Measurements from ENCODE around the gene LRMDA. TPM values are rescaled to one million over a fixed set of nuclear protein-coding genes. Genes with fewer than 3 reads are reported as not detected.

LRMDA gene
- total RNA-seq, 1 experiment from 2014 or later, result not detected

GRCh38 chr10:76297358-76297757 lies 865.9 kb downstream of the LRMDA start:
- DNase-seq (ENCODE audit: low spot score), result no peak

GRCh38 chr10:76297780-76298281 lies 866.4 kb downstream of the LRMDA start:
- no peak for DNase-seq (ENCODE audit: low spot score)

GRCh38 chr10:76298329-76298728 lies 866.9 kb downstream of the LRMDA start:
- DNase-seq (ENCODE audit: low spot score), result no peak

- no peak for DNase-seq (ENCODE audit: low spot score)
Observed at GRCh38 chr10:76299501-76299900, 868.1 kb downstream of the LRMDA start.

- no peak for DNase-seq (ENCODE audit: low spot score)
Observed at GRCh38 chr10:76301211-76301610, 869.8 kb downstream of the LRMDA start.

GRCh38 chr10:76301950-76302349 lies 870.5 kb downstream of the LRMDA start:
- DNase-seq (ENCODE audit: low spot score), result no peak

GRCh38 chr10:76302481-76302880 lies 871.1 kb downstream of the LRMDA start:
- no peak for DNase-seq (ENCODE audit: low spot score)

GRCh38 chr10:76302961-76303630 lies 871.7 kb downstream of the LRMDA start:
- no peak for DNase-seq (ENCODE audit: low spot score)

- peak; percentile 58 for DNase-seq (ENCODE audit: low spot score)
Observed at GRCh38 chr10:76303682-76304316, 872.4 kb downstream of the LRMDA start.

- no peak for DNase-seq (ENCODE audit: low spot score)
Observed at GRCh38 chr10:76305930-76306615, 874.6 kb downstream of the LRMDA start.

- DNase-seq (ENCODE audit: low spot score), result no peak
Observed at GRCh38 chr10:76306856-76307255, 875.4 kb downstream of the LRMDA start.

GRCh38 chr10:76309070-76309469 lies 877.6 kb downstream of the LRMDA start:
- no peak for DNase-seq (ENCODE audit: low spot score)

- no peak for DNase-seq (ENCODE audit: low spot score)
Observed at GRCh38 chr10:76309741-76310587, 878.5 kb downstream of the LRMDA start.

GRCh38 chr10:76310588-76311080 lies 879.2 kb downstream of the LRMDA start:
- no peak for DNase-seq (ENCODE audit: low spot score)

GRCh38 chr10:76311752-76312636 lies 880.6 kb downstream of the LRMDA start:
- peak; percentile 34 for DNase-seq (ENCODE audit: low spot score)

- no peak for DNase-seq (ENCODE audit: low spot score)
Observed at GRCh38 chr10:76315240-76315639, 883.8 kb downstream of the LRMDA start.

GRCh38 chr10:76316234-76316633 lies 884.8 kb downstream of the LRMDA start:
- no peak for DNase-seq (ENCODE audit: low spot score)

- DNase-seq (ENCODE audit: low spot score), result no peak
Observed at GRCh38 chr10:76317078-76317477, 885.7 kb downstream of the LRMDA start.

- no peak for DNase-seq (ENCODE audit: low spot score)
Observed at GRCh38 chr10:76318211-76318610, 886.8 kb downstream of the LRMDA start.

- no peak for DNase-seq (ENCODE audit: low spot score)
Observed at GRCh38 chr10:76319661-76320060, 888.2 kb downstream of the LRMDA start.

Measured in HT-29 (cell line).